ENCODE data around the gene SNPH. TPM values are rescaled to one million over a fixed set of nuclear protein-coding genes. Genes with fewer than 3 reads are reported as not detected.

Gene SNPH
- total RNA-seq, 1 donor from 2014 or later: 4.6 TPM

- DNase-seq (ENCODE audit: low read depth): no peak
- H3K4me3 ChIP-seq (ENCODE audit: low read depth, low read length): no peak overlapping the region
- TF ChIP-seq CTCF (conservative IDR thresholded peaks at IDR 0.05; ENCODE audit: low read depth, low read length): no peak
Observed at GRCh38 chr20:1302685-1303541, 36.8 kb downstream of the SNPH start.

- no peak overlapping the region for H3K4me3 ChIP-seq (ENCODE audit: low read depth, low read length)
- DNase-seq (ENCODE audit: low read depth): no peak
- no peak for TF ChIP-seq CTCF (conservative IDR thresholded peaks at IDR 0.05; ENCODE audit: low read depth, low read length)
Observed at GRCh38 chr20:1304710-1305515, 38.8 kb downstream of the SNPH start.

- no peak for DNase-seq (ENCODE audit: low read depth)
- no peak overlapping the region for H3K4me3 ChIP-seq (ENCODE audit: low read depth, low read length)
- no peak for TF ChIP-seq CTCF (conservative IDR thresholded peaks at IDR 0.05; ENCODE audit: low read depth, low read length)
Observed at GRCh38 chr20:1305712-1306111, 39.6 kb downstream of the SNPH start.

DNA sequence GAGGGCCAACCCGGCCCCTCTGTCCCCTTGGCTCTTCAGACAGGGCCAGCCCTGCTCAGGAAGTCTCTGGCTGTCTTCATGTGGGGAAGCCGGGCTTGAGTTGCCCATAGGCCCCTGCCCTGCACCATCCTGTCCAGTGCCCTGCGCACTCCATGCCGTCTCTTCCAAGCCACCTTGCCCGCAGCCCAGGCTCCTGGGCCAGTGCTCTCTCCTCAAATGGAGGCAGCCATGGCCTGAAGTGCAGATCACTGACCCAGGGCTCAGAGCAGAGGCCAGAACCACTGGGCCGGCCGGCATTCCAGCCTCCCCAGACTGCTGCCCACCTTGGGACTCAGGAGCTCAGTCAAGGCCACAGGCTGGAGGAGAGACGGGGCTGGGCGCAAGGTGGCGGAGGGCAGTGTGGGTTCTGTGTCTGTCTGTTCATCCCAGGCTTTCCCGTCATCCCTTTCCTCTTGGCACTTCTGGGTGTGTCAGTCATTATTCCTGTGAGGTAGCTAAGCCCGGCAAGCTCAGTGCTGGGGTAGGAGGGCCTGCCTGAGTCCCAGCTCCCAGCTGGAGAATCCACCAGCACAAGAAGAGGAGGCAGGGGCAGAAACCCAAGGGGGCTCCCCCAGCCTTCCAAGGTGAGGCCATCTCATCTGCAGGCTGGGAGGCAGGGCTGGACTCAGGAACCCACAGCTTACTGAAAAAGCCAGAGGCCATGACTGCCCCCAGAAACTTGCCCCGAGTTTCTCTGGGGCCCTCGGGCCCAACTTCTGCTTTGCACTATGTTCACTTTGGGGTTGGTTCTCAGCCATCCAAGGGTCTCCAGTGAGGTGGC is 40.4 kb downstream of the SNPH start:
- no peak overlapping the region for H3K4me3 ChIP-seq (ENCODE audit: low read depth, low read length)
- DNase-seq (ENCODE audit: low read depth): no peak
- TF ChIP-seq CTCF (conservative IDR thresholded peaks at IDR 0.05; ENCODE audit: low read depth, low read length): no peak

GRCh38 chr20:1307171-1307570 is 41.1 kb downstream of the SNPH start:
- no peak for DNase-seq (ENCODE audit: low read depth)
- no peak overlapping the region for H3K4me3 ChIP-seq (ENCODE audit: low read depth, low read length)
- no peak for TF ChIP-seq CTCF (conservative IDR thresholded peaks at IDR 0.05; ENCODE audit: low read depth, low read length)

DNA sequence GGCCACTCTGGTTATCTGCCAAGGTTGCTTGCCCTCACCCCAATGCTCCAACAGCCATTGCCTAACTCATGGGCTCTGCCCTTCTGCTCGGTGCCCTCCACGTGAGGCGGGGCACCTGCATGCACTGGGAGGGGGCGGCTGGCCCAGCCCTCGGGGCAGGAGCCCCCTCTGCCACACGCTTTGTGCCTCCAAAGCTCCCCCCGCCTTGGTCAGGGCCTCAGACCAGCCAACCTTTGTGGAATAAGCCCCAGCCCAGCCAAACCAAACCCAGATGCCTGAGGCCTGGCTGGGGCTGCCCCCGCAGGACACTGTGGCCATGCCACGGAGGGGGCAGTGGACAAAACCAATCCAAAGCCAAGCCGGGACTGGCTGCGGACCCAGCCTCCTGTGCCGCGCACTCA is 41.5 kb downstream of the SNPH start:
- no peak for DNase-seq (ENCODE audit: low read depth)
- H3K4me3 ChIP-seq (ENCODE audit: low read depth, low read length): no peak overlapping the region
- TF ChIP-seq CTCF (conservative IDR thresholded peaks at IDR 0.05; ENCODE audit: low read depth, low read length): no peak

Data from epithelial cell of proximal tubule (primary cell).